Colon (tissue), 2 donors: ENCODE results near the gene RAB9B.
"Not testable (repeated sequence)": the region's sequence is repeated elsewhere in the genome, so short reads cannot be mapped to it uniquely, and the experiment has no call there.

Experiments used
- FAIRE-seq: peaks from 2 replicates; lab custom pipeline; 2012; peaks lifted over from hg19 to GRCh38; lab: Jason Lieb, UNC
- donor health status: control.
- donor health status: control.

The RAB9B gene

GRCh38 chrX:103831803-103832544 is at the start of gene RAB9B:
TSS of gene RAB9B (minus strand) at chrX:103832257. CDS start at chrX:103825784, 6,473 bp downstream.
- FAIRE-seq, result no peak

- no peak for FAIRE-seq
Measured at GRCh38 chrX:103879339-103879738, 47.3 kb upstream of the RAB9B start.

GRCh38 chrX:103878466-103879122 is 46.5 kb upstream of the RAB9B start:
- no peak for FAIRE-seq

GRCh38 chrX:103877571-103877970 is 45.5 kb upstream of the RAB9B start:
- no peak for FAIRE-seq

GRCh38 chrX:103864886-103865534 is 33.0 kb upstream of the RAB9B start:
- peak; percentile 93 for FAIRE-seq

- peak; percentile 69 for FAIRE-seq
Measured at GRCh38 chrX:103864149-103864548, 32.1 kb upstream of the RAB9B start.

GRCh38 chrX:103861200-103861599 is 29.1 kb upstream of the RAB9B start:
- no peak for FAIRE-seq

- no peak for FAIRE-seq
Measured at GRCh38 chrX:103849558-103849957, 17.5 kb upstream of the RAB9B start.

- no peak for FAIRE-seq
Measured at GRCh38 chrX:103847174-103847870, 15.3 kb upstream of the RAB9B start.

GRCh38 chrX:103846386-103846785 is 14.3 kb upstream of the RAB9B start:
- no peak for FAIRE-seq

GRCh38 chrX:103845165-103845653 is 13.2 kb upstream of the RAB9B start:
- peak; percentile 36 for FAIRE-seq

- FAIRE-seq, result no peak
Measured at GRCh38 chrX:103839404-103839803, 7.3 kb upstream of the RAB9B start.

GRCh38 chrX:103831342-103831802 is 685 bp downstream of the RAB9B start:
- FAIRE-seq, result no peak

- no peak for FAIRE-seq
Measured at GRCh38 chrX:103830848-103831247, 1.2 kb downstream of the RAB9B start.

- FAIRE-seq, result no peak
Measured at GRCh38 chrX:103828529-103828928, 3.5 kb downstream of the RAB9B start.

GRCh38 chrX:103825881-103826280 is 6.2 kb downstream of the RAB9B start:
- no peak for FAIRE-seq

GRCh38 chrX:103823591-103823990 is 8.5 kb downstream of the RAB9B start:
- FAIRE-seq, result no peak

GRCh38 chrX:103820802-103821201 is 11.3 kb downstream of the RAB9B start:
- not testable (repeated sequence) for FAIRE-seq

GRCh38 chrX:103818842-103819619 is 13.0 kb downstream of the RAB9B start:
- FAIRE-seq, result no peak

- no peak for FAIRE-seq
Measured at GRCh38 chrX:103817502-103817901, 14.6 kb downstream of the RAB9B start.

- FAIRE-seq, result not testable (repeated sequence)
Measured at GRCh38 chrX:103817101-103817500, 15.0 kb downstream of the RAB9B start.
